Hepatocyte (in vitro differentiated cells): ENCODE measurements around the gene TAAR8. TPM values are rescaled to one million over a fixed set of nuclear protein-coding genes. Genes with fewer than 3 reads are reported as not detected.
A peak's percentile ranks its signal among the peaks of the same experiment; 100 is the strongest.
"Not testable (repeated sequence)": the region's sequence is repeated elsewhere in the genome, so short reads cannot be mapped to it uniquely, and the experiment has no call there.

Experiments
- DNase-seq: peaks from one replicate; pipeline ENCODE4 v3.0.0-alpha.2; 2016; ENCODE audit warnings: low spot score
- H2AFZ ChIP-seq: fragments of 200-600 bp; sonication (generic); 2 replicates; pipeline ENCODE4 v1.6.0; 2016; ENCODE audit warnings: antibody characterized with exemption, mild to moderate bottlenecking
- H3K27ac ChIP-seq: fragments of 200-600 bp; sonication (generic); 2 replicates; pipeline ENCODE4 v1.5.1; 2016; ENCODE audit warnings: mild to moderate bottlenecking
- H3K27me3 ChIP-seq: fragments of 200-600 bp; sonication (generic); 2 replicates; pipeline ENCODE4 v1.6.1; 2016
- H3K36me3 ChIP-seq: fragments of 200-600 bp; sonication (generic); replicated peaks from 2 replicates; pipeline ENCODE4 v1.5.1; 2016; ENCODE audit warnings: low read depth; ENCODE audit not compliant: insufficient read depth
- H3K4me1 ChIP-seq: fragments of 200-600 bp; sonication (generic); 2 replicates; pipeline ENCODE4 v1.5.1; 2016; ENCODE audit warnings: mild to moderate bottlenecking, moderate library complexity; ENCODE audit not compliant: insufficient read depth
- H3K4me2 ChIP-seq: fragments of 200-600 bp; sonication (generic); 2 replicates; pipeline ENCODE4 v1.6.0; 2016
- H3K4me3 ChIP-seq: fragments of 200-600 bp; sonication (generic); 2 replicates; pipeline ENCODE4 v1.5.1; 2016; ENCODE audit warnings: mild to moderate bottlenecking
- H3K79me2 ChIP-seq: fragments of 200-600 bp; sonication (generic); 2 replicates; pipeline ENCODE4 v1.6.0; 2017; ENCODE audit warnings: mild to moderate bottlenecking
- H3K9me2 ChIP-seq: fragments of 200-600 bp; sonication (generic); replicated peaks from 2 replicates; pipeline ENCODE4 v1.6.0; 2017; ENCODE audit warnings: mild to moderate bottlenecking; ENCODE audit not compliant: insufficient read depth
- H3K9me3 ChIP-seq: fragments of 200-600 bp; sonication (generic); 2 replicates; pipeline ENCODE4 v1.5.1; 2016; ENCODE audit warnings: low read depth, mild to moderate bottlenecking
- H4K20me1 ChIP-seq: fragments of 200-600 bp; sonication (generic); 2 replicates; pipeline ENCODE4 v1.6.0; 2016; ENCODE audit warnings: mild to moderate bottlenecking; ENCODE audit not compliant: insufficient read depth, poor library complexity, severe bottlenecking
- CTCF ChIP-seq: fragments of 200-600 bp; sonication (generic); IDR thresholded peaks from 2 replicates; pipeline ENCODE4 v1.5.1; 2016; ENCODE audit warnings: antibody characterized with exemption, mild to moderate bottlenecking; ENCODE audit not compliant: poor library complexity
- EZH2 ChIP-seq: fragments of 200-600 bp; sonication (generic); IDR thresholded peaks from 2 replicates; pipeline ENCODE4 v1.6.1; 2016; ENCODE audit warnings: antibody characterized with exemption, mild to moderate bottlenecking, borderline replicate concordance
- WGBS: methylation state at CpG from one replicate; pipeline ENCODE4 v1.1.6; 2016; ENCODE audit warnings: low lambda C conversion rate; ENCODE audit errors: missing lambda C conversion rate; 5-methylcytosine and 5-hydroxymethylcytosine counted together
- polyA plus RNA-seq: library from polyadenylated mRNA; unstranded; fragments of >200 nt; fragmentation: Nextera tagmentation; extraction: Ambion mirVana; gene quantifications from 2 replicates; pipeline ENCODE4 v1.2.1, GENCODE V29; 2016
- small RNA-seq: library from RNA; depleted of rRNA; stranded (forward); fragments of <200 nt; gene quantifications from one replicate; pipeline ENCODE3, GENCODE V24; 2014
- total RNA-seq: library from RNA; depleted of rRNA; stranded (reverse); fragments of >200 nt; gene quantifications from 2 replicates; pipeline ENCODE4 v1.2.3, GENCODE V29; 2014

The TAAR8 gene
- total and polyA plus RNA-seq, 2 experiments from 2014 or later: not detected

GRCh38 chr6:132598473-132598872 is 46.0 kb downstream of the TAAR8 start:
- no peak overlapping the region for H3K4me3 ChIP-seq
- TF ChIP-seq CTCF (peak; percentile 35), EZH2 (no peak)
- no peaks in the 10 kb centered on the region for H3K9me2 ChIP-seq
- no peak overlapping the region for H3K4me2 ChIP-seq
- no peaks in the 10 kb centered on the region for H3K36me3 ChIP-seq
- peak overlapping the region; percentile 21 for H2AFZ ChIP-seq
- H3K27ac ChIP-seq: peak overlapping the region; percentile 4
- no peaks in the 10 kb centered on the region for H4K20me1 ChIP-seq
- H3K79me2 ChIP-seq: no peaks in the 10 kb centered on the region
- peak; percentile 55 for DNase-seq
- H3K9me3 ChIP-seq: no peaks in the 10 kb centered on the region
- 36% methylated on average over 3 of the region's 3 CpGs for WGBS
- no peaks in the 10 kb centered on the region for H3K27me3 ChIP-seq
- no peaks in the 10 kb centered on the region for H3K4me1 ChIP-seq

GRCh38 chr6:132600900-132601299 is 48.4 kb downstream of the TAAR8 start:
- DNase-seq, H3K36me3 ChIP-seq, H3K9me2 ChIP-seq, H4K20me1 ChIP-seq, H3K27me3 ChIP-seq, H3K27ac ChIP-seq, H2AFZ ChIP-seq, H3K4me3 ChIP-seq, H3K79me2 ChIP-seq, H3K9me3 ChIP-seq, H3K4me2 ChIP-seq, H3K4me1 ChIP-seq: not testable (repeated sequence)

Small RNA genes lying within 50 kb of the gene (small RNA-seq; reads per million reads assigned to genes)
- gene TAAR7P: not detected

Other genes starting within 250 kb of the TAAR8 start
- gene MOXD1, start 151.2 kb upstream of the TAAR8 start, total RNA-seq: 16.7 and 16.8 TPM in 2 replicates
- 9.0 and 11.7 TPM in 2 replicates for gene MOXD1, start 151.2 kb upstream of the TAAR8 start, polyA plus RNA-seq
- 39.3 and 41.3 TPM in 2 replicates for gene STX7, start 39.6 kb upstream of the TAAR8 start, total RNA-seq
- 38.4 and 42.0 TPM in 2 replicates for gene STX7, start 39.6 kb upstream of the TAAR8 start, polyA plus RNA-seq
- gene TAAR9, start 14.4 kb upstream of the TAAR8 start, total RNA-seq: not detected in 2 replicates
- gene TAAR9, start 14.4 kb upstream of the TAAR8 start, polyA plus RNA-seq: not detected in 2 replicates
- gene TAAR6, start 17.6 kb downstream of the TAAR8 start, total RNA-seq: not detected in 2 replicates
- not detected in 2 replicates for gene TAAR6, start 17.6 kb downstream of the TAAR8 start, polyA plus RNA-seq
- gene TAAR5, start 37.1 kb downstream of the TAAR8 start, total RNA-seq: not detected in 2 replicates
- gene TAAR5, start 37.1 kb downstream of the TAAR8 start, polyA plus RNA-seq: not detected in 2 replicates
- not detected in 2 replicates for gene TAAR2, start 71.6 kb downstream of the TAAR8 start, total RNA-seq
- gene TAAR2, start 71.6 kb downstream of the TAAR8 start, polyA plus RNA-seq: not detected in 2 replicates
- gene TAAR1, start 106.5 kb downstream of the TAAR8 start, total RNA-seq: not detected in 2 replicates
- not detected in 2 replicates for gene TAAR1, start 106.5 kb downstream of the TAAR8 start, polyA plus RNA-seq
- 1.2 and 1.4 TPM in 2 replicates for gene VNN1, start 161.4 kb downstream of the TAAR8 start, total RNA-seq
- gene VNN1, start 161.4 kb downstream of the TAAR8 start, polyA plus RNA-seq: 0.46 and 0.93 TPM in 2 replicates
- gene VNN2, start 205.2 kb downstream of the TAAR8 start, total RNA-seq: 4.0 and 6.8 TPM in 2 replicates
- 1.1 and 1.9 TPM in 2 replicates for gene VNN2, start 205.2 kb downstream of the TAAR8 start, polyA plus RNA-seq
- 27.3 and 28.8 TPM in 2 replicates for gene SLC18B1, start 246.0 kb downstream of the TAAR8 start, total RNA-seq
- 10.6 and 20.0 TPM in 2 replicates for gene SLC18B1, start 246.0 kb downstream of the TAAR8 start, polyA plus RNA-seq